Fibroblast of lung (primary cell): ENCODE measurements around the gene INVS.

Source experiments
- CTCF ChIP-seq, 2 donors: IDR thresholded peaks in 1 of 2; conservative IDR thresholded peaks in 1 of 2; 1 replicate in 1 of 2; 2 replicates in 1 of 2; pipeline ENCODE4 v1.5.1; 2011 to 2012; ENCODE audit warnings: low read length in 2 of 2, control low read depth in 1 of 2, inconsistent platforms in 1 of 2, low read depth in 1 of 2, mild to moderate bottlenecking in 1 of 2
- EZH2 ChIP-seq: IDR thresholded peaks from 2 replicates; pipeline ENCODE4 v1.5.1; 2012; ENCODE audit warnings: low read length, control low read depth, mild to moderate bottlenecking; ENCODE audit errors: missing control alignments

GRCh38 chr9:100277166-100277979 lies 178.3 kb downstream of the INVS start:
- TF ChIP-seq CTCF (conservative IDR thresholded peaks at IDR 0.05 in 1 of 2, IDR thresholded peaks at IDR 0.05 in 1 of 2; ENCODE audit: low read depth in 1 of 2, low read length in 2 of 2) = no peak
- TF ChIP-seq EZH2 = no peak
